ENCODE measurements around the gene PGR.

DNA sequence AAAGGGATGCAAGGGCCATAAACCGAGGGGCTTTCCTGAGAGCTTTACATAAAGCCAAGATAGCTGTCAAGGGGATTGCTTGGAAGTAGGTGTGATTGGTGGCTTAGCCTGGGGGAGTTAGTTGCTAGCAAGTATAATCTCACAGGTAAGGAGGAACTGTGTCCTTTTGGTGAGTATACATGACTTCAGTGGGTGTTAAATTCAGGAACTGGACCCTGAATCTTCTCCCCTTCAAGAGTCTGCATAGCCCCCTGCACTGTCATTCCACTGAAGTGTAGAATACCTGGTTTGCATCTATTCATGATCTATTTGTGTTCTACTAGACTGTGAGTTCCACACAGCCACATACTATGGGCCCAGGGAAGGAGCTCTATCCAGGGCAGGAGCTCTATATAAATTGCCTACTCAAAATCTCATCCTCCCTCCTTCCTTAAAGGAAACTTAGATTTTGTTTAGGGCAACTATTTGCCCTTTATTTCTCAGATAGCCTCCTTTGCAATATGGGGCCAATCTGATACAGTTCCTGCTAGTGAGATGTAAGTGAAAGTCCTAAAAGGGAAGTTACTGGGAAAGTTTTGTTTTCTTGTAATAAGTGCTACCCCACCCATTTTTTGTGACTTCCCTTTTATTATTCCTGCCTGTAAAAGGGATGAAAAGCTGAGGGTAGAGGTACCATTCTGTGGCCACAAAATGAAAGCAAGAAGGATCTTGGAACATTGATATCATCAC is 120.5 kb downstream of the PGR start:
- TF ChIP-seq, protein P1, sequence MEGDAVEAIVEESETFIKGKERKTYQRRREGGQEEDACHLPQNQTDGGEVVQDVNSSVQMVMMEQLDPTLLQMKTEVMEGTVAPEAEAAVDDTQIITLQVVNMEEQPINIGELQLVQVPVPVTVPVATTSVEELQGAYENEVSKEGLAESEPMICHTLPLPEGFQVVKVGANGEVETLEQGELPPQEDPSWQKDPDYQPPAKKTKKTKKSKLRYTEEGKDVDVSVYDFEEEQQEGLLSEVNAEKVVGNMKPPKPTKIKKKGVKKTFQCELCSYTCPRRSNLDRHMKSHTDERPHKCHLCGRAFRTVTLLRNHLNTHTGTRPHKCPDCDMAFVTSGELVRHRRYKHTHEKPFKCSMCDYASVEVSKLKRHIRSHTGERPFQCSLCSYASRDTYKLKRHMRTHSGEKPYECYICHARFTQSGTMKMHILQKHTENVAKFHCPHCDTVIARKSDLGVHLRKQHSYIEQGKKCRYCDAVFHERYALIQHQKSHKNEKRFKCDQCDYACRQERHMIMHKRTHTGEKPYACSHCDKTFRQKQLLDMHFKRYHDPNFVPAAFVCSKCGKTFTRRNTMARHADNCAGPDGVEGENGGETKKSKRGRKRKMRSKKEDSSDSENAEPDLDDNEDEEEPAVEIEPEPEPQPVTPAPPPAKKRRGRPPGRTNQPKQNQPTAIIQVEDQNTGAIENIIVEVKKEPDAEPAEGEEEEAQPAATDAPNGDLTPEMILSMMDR (IDR thresholded peaks at IDR 0.05; ENCODE audit: insufficient read depth, low read depth, low read length) = no peak
- no peak for TF ChIP-seq EZH2 (IDR thresholded peaks at IDR 0.05; ENCODE audit: insufficient read depth, low read length)
